ENCODE results near the gene CLCNKB. TPM values are rescaled to one million over a fixed set of nuclear protein-coding genes. Genes with fewer than 3 reads are reported as not detected.

Gene CLCNKB
- total RNA-seq = not detected
- total RNA-seq (2013) = not detected

GRCh38 chr1:16043521-16043920 is at the start of gene CLCNKB:
Gene CLCNKB (plus strand): TSS chr1:16043782. CDS start chr1:16044493, 711 bp downstream.
- Mint-ChIP-seq H3K36me3 (no peaks in the 10 kb centered on the region), H3K4me1 (peaks cover 0 to under 1% of the 10 kb centered on the region in 2 donors), H3K27me3 (ENCODE audit: low read depth in 2 of 2) (peaks cover 0 to 3% of the 10 kb centered on the region in 2 donors), H3K27ac (no peak within 1 kb of the TSS), H3K4me3 (no peak within 1 kb of the TSS), H3K9me3 (no peaks in the 10 kb centered on the region)
- 79% methylated on average over 7 of the region's 7 CpGs for WGBS (ENCODE audit: insufficient coverage)
- TF ChIP-seq CTCF (IDR thresholded peaks at IDR 0.05) = no peak
- Histone ChIP-seq H3K27ac (ENCODE audit: low read length) (no peak within 1 kb of the TSS), H3K4me3 (ENCODE audit: low read length) (no peak within 1 kb of the TSS), H3K27me3 (ENCODE audit: control insufficient read depth, insufficient read depth, low read length) (no peaks in the 10 kb centered on the region), H3K36me3 (ENCODE audit: control insufficient read depth, insufficient read depth, low read length) (no peaks in the 10 kb centered on the region), H3K4me1 (ENCODE audit: control insufficient read depth, insufficient read depth, low read length) (peaks cover 4% of the 10 kb centered on the region), H3K9me3 (ENCODE audit: control insufficient read depth, insufficient read depth, low read length) (no peaks in the 10 kb centered on the region)
- ATAC-seq (no peak), DNase-seq (no peak)
- intact Hi-C loops (cut with micrococcal nuclease) = no loop called here

GRCh38 chr1:15994081-15994480 is 49.5 kb upstream of the CLCNKB start:
- Histone ChIP-seq H3K4me3 (ENCODE audit: low read length) (no peak overlapping the region), H3K27me3 (ENCODE audit: control insufficient read depth, insufficient read depth, low read length) (no peaks in the 10 kb centered on the region), H3K9me3 (ENCODE audit: control insufficient read depth, insufficient read depth, low read length) (no peaks in the 10 kb centered on the region), H3K27ac (ENCODE audit: low read length) (no peak overlapping the region), H3K4me1 (ENCODE audit: control insufficient read depth, insufficient read depth, low read length) (no peaks in the 10 kb centered on the region), H3K36me3 (ENCODE audit: control insufficient read depth, insufficient read depth, low read length) (no peaks in the 10 kb centered on the region)
- Mint-ChIP-seq H3K27me3 (ENCODE audit: low read depth in 2 of 2) (peaks cover 5 to 13% of the 10 kb centered on the region in 2 donors), H3K9me3 (no peaks in the 10 kb centered on the region), H3K4me1 (no peaks in the 10 kb centered on the region), H3K27ac (no peak overlapping the region), H3K36me3 (no peaks in the 10 kb centered on the region), H3K4me3 (no peak overlapping the region)
- no peak for TF ChIP-seq CTCF (IDR thresholded peaks at IDR 0.05)
- no peak for DNase-seq
- 93% methylated on average over 10 of the region's 10 CpGs for WGBS (ENCODE audit: insufficient coverage)
- ATAC-seq = no peak
- intact Hi-C loops (cut with micrococcal nuclease) = loop anchor here (2.0 to 5.0 kb wide), 2 partner anchors 177 to 201 kb away; no protein-coding TSS in a partner anchor

GRCh38 chr1:15994590-15995351 is 48.8 kb upstream of the CLCNKB start:
- H3K27ac ChIP-seq (ENCODE audit: low read length) = no peak overlapping the region
- no peaks in the 10 kb centered on the region for H3K4me1 Mint-ChIP-seq
- H3K27me3 Mint-ChIP-seq (ENCODE audit: low read depth in 2 of 2) = peaks cover 7 to 13% of the 10 kb centered on the region in 2 donors
- no peaks in the 10 kb centered on the region for H3K36me3 ChIP-seq (ENCODE audit: control insufficient read depth, insufficient read depth, low read length)
- 79% methylated on average over 9 of the region's 11 CpGs for WGBS (ENCODE audit: insufficient coverage)
- H3K4me3 ChIP-seq (ENCODE audit: low read length) = no peak overlapping the region
- ATAC-seq (peak; percentile 45 to 80 (median 75)), DNase-seq (peak; percentile 39 to 60)
- no peaks in the 10 kb centered on the region for H3K9me3 ChIP-seq (ENCODE audit: control insufficient read depth, insufficient read depth, low read length)
- no peaks in the 10 kb centered on the region for H3K9me3 Mint-ChIP-seq
- H3K4me1 ChIP-seq (ENCODE audit: control insufficient read depth, insufficient read depth, low read length) = no peaks in the 10 kb centered on the region
- no peak overlapping the region for H3K27ac Mint-ChIP-seq
- H3K36me3 Mint-ChIP-seq = no peaks in the 10 kb centered on the region
- TF ChIP-seq CTCF (IDR thresholded peaks at IDR 0.05) = peak; percentile 43
- intact Hi-C loops (cut with micrococcal nuclease) = loop anchor here (2.0 to 5.0 kb wide), 2 partner anchors 177 to 202 kb away; no protein-coding TSS in a partner anchor
- no peak overlapping the region for H3K4me3 Mint-ChIP-seq
- H3K27me3 ChIP-seq (ENCODE audit: control insufficient read depth, insufficient read depth, low read length) = no peaks in the 10 kb centered on the region

Measured in natural killer cell (primary cell).